OCI-LY1 (cell line): ENCODE measurements around the gene RAET1E.

ENCODE experiments used
- H2AFZ ChIP-seq: fragments of 200-600 bp; sonication (generic), shearing (Covaris generic); 2 replicates; pipeline ENCODE4 v1.6.0; 2014; ENCODE audit warnings: antibody characterized with exemption, mild to moderate bottlenecking, low read length
- H3F3A ChIP-seq: fragments of 200-600 bp; sonication (generic), shearing (Covaris generic); 2 replicates; pipeline ENCODE4 v1.6.0; 2014; ENCODE audit warnings: mild to moderate bottlenecking, antibody characterized with exemption, low read length, moderate library complexity; ENCODE audit not compliant: insufficient read depth
- H3K27ac ChIP-seq: fragments of 200-600 bp; sonication (generic); 2 replicates; pipeline ENCODE4 v1.5.1; 2014; ENCODE audit warnings: low read length, mixed run types, mild to moderate bottlenecking, low read depth; ENCODE audit not compliant: poor library complexity, severe bottlenecking
- H3K27me3 ChIP-seq: fragments of 200-600 bp; sonication (generic); 2 replicates; pipeline ENCODE4 v1.6.0; 2014; ENCODE audit warnings: antibody characterized with exemption, mild to moderate bottlenecking, low read length, moderate library complexity; ENCODE audit not compliant: insufficient read depth
- H3K36me3 ChIP-seq: fragments of 200-600 bp; sonication (generic); 2 replicates; pipeline ENCODE4 v1.6.1; 2014; ENCODE audit warnings: mild to moderate bottlenecking, antibody characterized with exemption, low read length, moderate library complexity, mixed read lengths; ENCODE audit not compliant: insufficient read depth
- H3K4me1 ChIP-seq: fragments of 200-600 bp; sonication (generic); 2 replicates; pipeline ENCODE4 v1.5.1; 2014; ENCODE audit warnings: mild to moderate bottlenecking, low read length, moderate library complexity; ENCODE audit not compliant: insufficient read depth, severe bottlenecking
- H3K4me2 ChIP-seq: fragments of 200-600 bp; sonication (generic), shearing (Covaris generic); 2 replicates; pipeline ENCODE4 v1.6.1; 2014; ENCODE audit warnings: low read length
- H3K4me3 ChIP-seq: fragments of 200-600 bp; sonication (generic); 2 replicates; pipeline ENCODE4 v1.5.1; 2014; ENCODE audit warnings: low read length, low read depth, mild to moderate bottlenecking, mixed read lengths; ENCODE audit not compliant: poor library complexity, severe bottlenecking
- H3K79me2 ChIP-seq: fragments of 200-600 bp; shearing (Covaris generic); 2 replicates; pipeline ENCODE4 v1.6.1; 2016; ENCODE audit warnings: mixed run types, low read length, mixed read lengths; ENCODE audit not compliant: insufficient read depth
- H3K9ac ChIP-seq: fragments of 200-600 bp; sonication (generic), shearing (Covaris generic); 2 replicates; pipeline ENCODE4 v1.6.1; 2014; ENCODE audit warnings: mild to moderate bottlenecking, low read length, mixed read lengths
- H3K9me2 ChIP-seq: fragments of 200-600 bp; sonication (generic), shearing (Covaris generic); 2 replicates; pipeline ENCODE4 v1.6.1; 2014; ENCODE audit warnings: low read depth, mild to moderate bottlenecking, low read length, mixed read lengths
- H3K9me3 ChIP-seq: fragments of 200-600 bp; shearing (Covaris generic); 2 replicates; pipeline ENCODE4 v1.6.1; 2014; ENCODE audit warnings: low read length, mixed read lengths
- H4K20me1 ChIP-seq: fragments of 200-600 bp; sonication (generic), shearing (Covaris generic); 2 replicates; pipeline ENCODE4 v1.6.0; 2016; ENCODE audit warnings: mild to moderate bottlenecking, low read length; ENCODE audit not compliant: insufficient read depth
- EZH2 ChIP-seq: fragments of 200-600 bp; sonication (generic), shearing (Covaris generic); IDR thresholded peaks from 2 replicates; pipeline ENCODE4 v1.8.0; 2017; ENCODE audit warnings: borderline replicate concordance, mixed run types, mild to moderate bottlenecking, antibody characterized with exemption, low read length, moderate library complexity, mixed read lengths
- TF ChIP-seq, protein P1 (sequence below): fragments of 200-600 bp; sonication (generic), shearing (Covaris generic); IDR thresholded peaks from 2 replicates; pipeline ENCODE4 v1.5.1; 2017; ENCODE audit warnings: mild to moderate bottlenecking, antibody characterized with exemption, low read length, moderate library complexity, mixed read lengths

RAET1E gene

DNA sequence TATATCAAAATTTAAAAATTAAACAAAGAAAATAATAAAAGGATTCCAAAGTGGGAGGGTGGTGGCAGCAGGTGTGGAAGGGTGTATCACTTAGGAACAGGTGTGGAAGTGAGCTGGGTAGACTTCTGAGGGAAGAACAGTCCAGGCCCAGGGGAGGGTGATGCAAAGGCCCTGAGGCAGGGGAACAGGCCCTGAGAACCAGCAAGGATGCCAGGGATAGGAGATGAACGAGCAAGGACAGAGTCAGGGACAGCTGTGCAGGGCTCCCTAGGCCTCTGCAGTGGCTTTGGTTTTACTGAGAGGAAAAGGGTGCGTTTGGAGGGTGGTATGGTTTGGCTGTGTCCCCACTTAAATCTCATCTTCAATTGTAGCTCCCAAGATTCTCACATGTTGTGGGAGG lies 9.4 kb upstream of the RAET1E start:
- Histone ChIP-seq H3F3A (no peaks in the 10 kb centered on the region), H3K27ac (no peak overlapping the region), H3K4me2 (no peak overlapping the region), H2AFZ (no peak overlapping the region), H3K36me3 (no peaks in the 10 kb centered on the region), H3K4me1 (no peaks in the 10 kb centered on the region), H3K9ac (no peak overlapping the region), H3K9me2 (no peaks in the 10 kb centered on the region), H3K27me3 (no peaks in the 10 kb centered on the region; the same call in 1 of the 2 replicates), H3K79me2 (no peaks in the 10 kb centered on the region), H3K9me3 (no peaks in the 10 kb centered on the region), H4K20me1 (no peaks in the 10 kb centered on the region), H3K4me3 (no peak overlapping the region)
- TF ChIP-seq, protein P1, sequence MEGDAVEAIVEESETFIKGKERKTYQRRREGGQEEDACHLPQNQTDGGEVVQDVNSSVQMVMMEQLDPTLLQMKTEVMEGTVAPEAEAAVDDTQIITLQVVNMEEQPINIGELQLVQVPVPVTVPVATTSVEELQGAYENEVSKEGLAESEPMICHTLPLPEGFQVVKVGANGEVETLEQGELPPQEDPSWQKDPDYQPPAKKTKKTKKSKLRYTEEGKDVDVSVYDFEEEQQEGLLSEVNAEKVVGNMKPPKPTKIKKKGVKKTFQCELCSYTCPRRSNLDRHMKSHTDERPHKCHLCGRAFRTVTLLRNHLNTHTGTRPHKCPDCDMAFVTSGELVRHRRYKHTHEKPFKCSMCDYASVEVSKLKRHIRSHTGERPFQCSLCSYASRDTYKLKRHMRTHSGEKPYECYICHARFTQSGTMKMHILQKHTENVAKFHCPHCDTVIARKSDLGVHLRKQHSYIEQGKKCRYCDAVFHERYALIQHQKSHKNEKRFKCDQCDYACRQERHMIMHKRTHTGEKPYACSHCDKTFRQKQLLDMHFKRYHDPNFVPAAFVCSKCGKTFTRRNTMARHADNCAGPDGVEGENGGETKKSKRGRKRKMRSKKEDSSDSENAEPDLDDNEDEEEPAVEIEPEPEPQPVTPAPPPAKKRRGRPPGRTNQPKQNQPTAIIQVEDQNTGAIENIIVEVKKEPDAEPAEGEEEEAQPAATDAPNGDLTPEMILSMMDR = no peak
- no peak for TF ChIP-seq EZH2

DNA sequence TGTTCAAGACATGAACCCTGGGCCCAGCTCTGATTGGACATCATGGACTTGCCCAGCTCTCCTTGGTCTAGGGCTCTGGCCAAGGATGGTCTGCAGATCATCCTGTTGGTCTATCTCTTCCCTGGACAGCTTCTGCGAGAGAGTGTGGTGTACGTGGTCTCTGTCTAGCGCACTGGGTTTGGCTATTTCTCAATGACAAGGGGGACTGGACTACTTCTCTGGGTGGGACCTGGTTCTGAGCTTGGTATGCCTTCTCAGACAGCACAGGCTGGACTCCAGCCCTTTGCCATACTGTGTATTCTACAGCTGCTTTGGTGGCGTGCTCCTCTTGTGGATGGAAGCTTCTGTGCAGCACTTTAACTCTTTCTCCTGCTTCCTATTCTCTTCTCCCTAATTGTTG lies 8.5 kb upstream of the RAET1E start:
- Histone ChIP-seq H3K4me2 (no peak overlapping the region), H3K9me2 (no peaks in the 10 kb centered on the region), H3K4me3 (no peak overlapping the region), H3F3A (no peaks in the 10 kb centered on the region), H3K9me3 (no peaks in the 10 kb centered on the region), H3K9ac (no peak overlapping the region), H3K36me3 (no peaks in the 10 kb centered on the region), H2AFZ (no peak overlapping the region), H3K79me2 (no peaks in the 10 kb centered on the region), H3K4me1 (no peaks in the 10 kb centered on the region), H4K20me1 (no peaks in the 10 kb centered on the region), H3K27ac (no peak overlapping the region), H3K27me3 (no peaks in the 10 kb centered on the region; the same call in 1 of the 2 replicates)
- TF ChIP-seq EZH2 = no peak
- TF ChIP-seq, protein P1 = no peak

DNA sequence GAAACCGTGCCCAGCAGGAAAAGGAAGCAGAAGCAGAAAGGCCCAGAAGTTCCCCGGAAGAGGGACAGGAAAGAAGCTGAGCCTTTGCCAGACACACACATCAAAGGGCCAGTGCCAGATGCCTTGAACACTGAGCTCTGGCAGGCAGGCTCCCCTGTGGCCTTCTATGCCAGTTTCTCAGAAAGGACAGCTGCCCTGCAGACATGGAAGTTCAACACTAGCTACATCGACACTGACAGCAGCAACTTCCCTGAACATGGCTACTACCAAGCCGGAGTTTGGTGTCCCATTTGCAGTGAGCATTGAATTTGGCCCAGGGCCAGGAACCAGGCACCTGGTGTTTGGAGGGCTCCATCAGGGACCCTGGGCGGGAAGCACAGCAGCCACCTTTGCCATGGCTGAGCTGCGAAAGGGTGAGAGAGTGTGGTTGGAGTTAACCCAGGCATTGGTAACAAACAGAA lies 8.0 kb upstream of the RAET1E start:
- Histone ChIP-seq H3K4me1 (no peaks in the 10 kb centered on the region), H2AFZ (no peak overlapping the region), H3K27me3 (no peaks in the 10 kb centered on the region; the same call in 1 of the 2 replicates), H3K36me3 (no peaks in the 10 kb centered on the region), H3K27ac (no peak overlapping the region), H3K9me3 (no peaks in the 10 kb centered on the region), H3K9me2 (no peaks in the 10 kb centered on the region), H3K9ac (no peak overlapping the region), H3F3A (no peaks in the 10 kb centered on the region), H3K4me3 (no peak overlapping the region), H3K4me2 (no peak overlapping the region), H3K79me2 (no peaks in the 10 kb centered on the region), H4K20me1 (no peaks in the 10 kb centered on the region)
- no peak for TF ChIP-seq EZH2
- TF ChIP-seq, protein P1 = no peak
